SK-N-MC (cell line): Measurements from ENCODE around the gene PSMD5.

Source experiments
- DNase-seq: peaks from one replicate; pipeline ENCODE4 v3.0.0-alpha.2; 2011; ENCODE audit warnings: low read depth, low spot score
- H3K27ac ChIP-seq: fragments of 200-600 bp; sonication (generic); 2 replicates; pipeline ENCODE4 v1.5.1; 2016; ENCODE audit warnings: mixed run types
- H3K36me3 ChIP-seq: fragments of 200-600 bp; sonication (generic); 2 replicates; pipeline ENCODE4 v1.6.1; 2017; ENCODE audit warnings: antibody characterized with exemption, low read length, mixed read lengths; ENCODE audit not compliant: insufficient read depth
- H3K4me3 ChIP-seq: fragments of 200-600 bp; sonication (generic); 2 replicates; pipeline ENCODE4 v1.5.1; 2016
- H3K9ac ChIP-seq: fragments of 200-600 bp; sonication (generic); 2 replicates; pipeline ENCODE4 v1.8.0; 2017; ENCODE audit warnings: mixed run types, mixed read lengths; ENCODE audit not compliant: insufficient read length
- H3K9me3 ChIP-seq: fragments of 200-600 bp; sonication (generic); 2 replicates; pipeline ENCODE4 v1.6.1; 2017; ENCODE audit warnings: low read depth, mild to moderate bottlenecking, antibody characterized with exemption, low read length, moderate library complexity, mixed read lengths
- EZH2 ChIP-seq: fragments of 200-600 bp; sonication (generic); IDR thresholded peaks from one replicate; pipeline ENCODE4 v1.6.1; 2017; ENCODE audit warnings: antibody characterized with exemption
- FOXP2 ChIP-seq: optimal IDR thresholded peaks from 2 replicates; pipeline ENCODE3; 2011; ENCODE audit warnings: mild to moderate bottlenecking, moderate library complexity; ENCODE audit not compliant: insufficient read depth; ENCODE audit errors: extremely low read length, control extremely low read depth
- POLR2AphosphoS5 ChIP-seq: IDR thresholded peaks from 2 replicates; pipeline ENCODE4 v1.6.1; 2012; ENCODE audit warnings: mild to moderate bottlenecking, low read depth, low read length, borderline replicate concordance

Gene PSMD5

GRCh38 chr9:120853198-120853597 lies 10.5 kb upstream of the PSMD5 start:
- Histone ChIP-seq H3K9ac (no peak overlapping the region), H3K4me3 (no peak overlapping the region), H3K27ac (no peak overlapping the region), H3K36me3 (no peaks in the 10 kb centered on the region; the same call in 1 of the 2 replicates), H3K9me3 (no peaks in the 10 kb centered on the region)
- DNase-seq, result no peak
- TF ChIP-seq EZH2 (no peak), FOXP2 (no peak), POLR2AphosphoS5 (no peak)

GRCh38 chr9:120852240-120853010 lies 9.7 kb upstream of the PSMD5 start:
- H3K27ac ChIP-seq, result no peak overlapping the region
- no peaks in the 10 kb centered on the region; the same call in 1 of the 2 replicates for H3K36me3 ChIP-seq
- TF ChIP-seq FOXP2, result no peak
- TF ChIP-seq EZH2, result no peak
- TF ChIP-seq POLR2AphosphoS5, result no peak
- no peaks in the 10 kb centered on the region for H3K9me3 ChIP-seq
- DNase-seq, result no peak
- H3K4me3 ChIP-seq, result no peak overlapping the region
- H3K9ac ChIP-seq, result no peak overlapping the region

GRCh38 chr9:120851449-120851848 lies 8.7 kb upstream of the PSMD5 start:
- no peak overlapping the region for H3K27ac ChIP-seq
- H3K36me3 ChIP-seq, result no peaks in the 10 kb centered on the region

GRCh38 chr9:120850315-120850714 lies 7.6 kb upstream of the PSMD5 start:
- Histone ChIP-seq H3K36me3 (no peaks in the 10 kb centered on the region), H3K9me3 (no peaks in the 10 kb centered on the region), H3K9ac (no peak overlapping the region), H3K27ac (no peak overlapping the region), H3K4me3 (no peak overlapping the region)
- DNase-seq, result no peak
- no peak for TF ChIP-seq FOXP2
- no peak for TF ChIP-seq EZH2
- TF ChIP-seq POLR2AphosphoS5, result no peak

More at GRCh38 chr9:120851449-120851848, 8.7 kb upstream of the PSMD5 start:
- no peaks in the 10 kb centered on the region for H3K9me3 ChIP-seq
- no peak overlapping the region for H3K4me3 ChIP-seq
- TF ChIP-seq EZH2, result no peak
- H3K9ac ChIP-seq, result no peak overlapping the region
- no peak for DNase-seq

- TF ChIP-seq EZH2, result no peak
- no peak for TF ChIP-seq FOXP2
- no peak for TF ChIP-seq POLR2AphosphoS5
- Histone ChIP-seq H3K9me3 (no peaks in the 10 kb centered on the region), H3K9ac (no peak overlapping the region), H3K4me3 (no peak overlapping the region), H3K27ac (no peak overlapping the region), H3K36me3 (no peaks in the 10 kb centered on the region)
- DNase-seq, result no peak
These were observed 4.2 kb upstream of the PSMD5 start for GRCh38 chr9:120846906-120847305.

GRCh38 chr9:120846251-120846889 lies 3.6 kb upstream of the PSMD5 start:
- no peak for DNase-seq
- Histone ChIP-seq H3K9ac (no peak overlapping the region), H3K9me3 (no peaks in the 10 kb centered on the region), H3K4me3 (no peak overlapping the region), H3K36me3 (no peaks in the 10 kb centered on the region), H3K27ac (no peak overlapping the region)
- no peak for TF ChIP-seq FOXP2
- TF ChIP-seq POLR2AphosphoS5, result no peak
- no peak for TF ChIP-seq EZH2

- no peak for DNase-seq
- no peak for TF ChIP-seq FOXP2
- no peak for TF ChIP-seq POLR2AphosphoS5
- no peak for TF ChIP-seq EZH2
- no peaks in the 10 kb centered on the region for H3K36me3 ChIP-seq
These were observed 2.5 kb upstream of the PSMD5 start for GRCh38 chr9:120845255-120845654.

GRCh38 chr9:120841930-120842684 lies 615 bp downstream of the PSMD5 start:
- Histone ChIP-seq H3K4me3 (peak overlapping the region; percentile 86), H3K9me3 (no peaks in the 10 kb centered on the region), H3K9ac (peak overlapping the region; percentile 97), H3K27ac (peak overlapping the region; percentile 45; the same call in 1 of the 2 replicates), H3K36me3 (no peaks in the 10 kb centered on the region)
- no peak for DNase-seq
- TF ChIP-seq POLR2AphosphoS5, result no peak
- TF ChIP-seq FOXP2, result no peak
- TF ChIP-seq EZH2, result no peak

More at GRCh38 chr9:120845255-120845654, 2.5 kb upstream of the PSMD5 start:
- Histone ChIP-seq H3K9me3 (no peaks in the 10 kb centered on the region), H3K27ac (no peak overlapping the region), H3K9ac (no peak overlapping the region), H3K4me3 (no peak overlapping the region)
